Stomach (tissue), 9 donors: Measurements from ENCODE around the gene RASSF5. TPM values are rescaled to one million over a fixed set of nuclear protein-coding genes. Genes with fewer than 3 reads are reported as not detected.

Experiments used
- DNase-seq, 2 donors: peaks; one replicate each; pipeline versions ENCODE4 v3.0.0 to v3.0.0-alpha.2; 2013 to 2019
- H3K27ac ChIP-seq, 5 donors: fragments of 200-600 bp in 4 of 5; sonication (generic) in 4 of 5; one replicate each; pipeline ENCODE4 v1.5.1; 2013 to 2019; ENCODE audit warnings: mild to moderate bottlenecking in 1 of 5, moderate library complexity in 1 of 5
- H3K27me3 ChIP-seq, 3 donors: fragments of 200-600 bp; sonication (generic); one replicate each; pipeline ENCODE4 v1.5.1; 2017 to 2019; ENCODE audit warnings: mixed run types in 1 of 3
- H3K36me3 ChIP-seq, 4 donors: fragments of 200-600 bp; sonication (generic); 1 replicate in 3 of 4; 2 replicates in 1 of 4; pipeline ENCODE4 v1.5.1; 2016 to 2019
- H3K4me1 ChIP-seq, 4 donors: fragments of 200-600 bp; sonication (generic); one replicate each; pipeline ENCODE4 v1.5.1; 2016 to 2019
- H3K4me3 ChIP-seq, 4 donors: fragments of 200-600 bp; sonication (generic) in 3 of 4; one replicate each; pipeline ENCODE4 v1.5.1; 2016 to 2019; ENCODE audit warnings: mild to moderate bottlenecking in 1 of 4
- H3K9me3 ChIP-seq, 4 donors: fragments of 200-600 bp; sonication (generic); one replicate each; pipeline ENCODE4 v1.5.1; 2016 to 2019
- EP300 ChIP-seq: sonication (generic); formaldehyde crosslinking; IDR thresholded peaks from one replicate; pipeline ENCODE4 v1.6.1; 2017; ENCODE audit warnings: antibody characterized with exemption
- POLR2A ChIP-seq, 4 donors: fragments of 450-650 bp; IDR thresholded peaks; one replicate each; pipeline ENCODE4 v1.6.1; 2016; ENCODE audit warnings: antibody characterized with exemption in 4 of 4, control low read depth in 2 of 4, mild to moderate bottlenecking in 1 of 4, moderate library complexity in 1 of 4
- POLR2AphosphoS5 ChIP-seq, 3 donors: sonication (generic); formaldehyde crosslinking; IDR thresholded peaks; one replicate each; pipeline ENCODE4 v1.6.1; 2016; ENCODE audit warnings: antibody characterized with exemption in 3 of 3
- WGBS, 5 donors: extraction: QIAGEN DNeasy Blood & Tissue Kit in 3 of 5; methylation state at CpG; one replicate each; pipeline versions ENCODE4 v1.1.5 to v1.1.7; 2013 to 2018; 5-methylcytosine and 5-hydroxymethylcytosine counted together
- intact Hi-C: fragments of 100-400 bp; cut with DNase I; formaldehyde crosslinking; loops from one replicate; pipeline ENCODE4 v1.15.1; 2023; ENCODE audit warnings: low total_unique reads
- polyA plus RNA-seq, 3 donors: library from polyadenylated mRNA; stranded (reverse); fragments of 200-250 nt; gene quantifications; one replicate each; pipeline ENCODE4 v1.2.3, GENCODE V29; 2013
- total RNA-seq, 5 donors: library from RNA; depleted of rRNA; stranded (reverse); fragments of >200 nt; gene quantifications; one replicate each; pipeline versions ENCODE4 v1.1.0 to v1.2.3, GENCODE V29; 2014 to 2016
- TF ChIP-seq, protein P1 (sequence below), 7 experiments: fragments of 450-650 bp in 4 of 7; fragments of 200-600 bp in 3 of 7; sonication (generic) in 3 of 7; IDR thresholded peaks; one replicate each; pipeline ENCODE4 v1.5.1; 2016 to 2019; ENCODE audit warnings: antibody characterized with exemption in 7 of 7, control low read depth in 2 of 7, mild to moderate bottlenecking in 1 of 7
- donor health status: healthy with polysubstance abuse.
- donor health status: Bipolar disorder and iron deficiency.
- donor health status: healthy.

The RASSF5 gene
- total and polyA plus RNA-seq, 8 donors: 2.2 to 44.5 (median 7.5) TPM

DNA sequence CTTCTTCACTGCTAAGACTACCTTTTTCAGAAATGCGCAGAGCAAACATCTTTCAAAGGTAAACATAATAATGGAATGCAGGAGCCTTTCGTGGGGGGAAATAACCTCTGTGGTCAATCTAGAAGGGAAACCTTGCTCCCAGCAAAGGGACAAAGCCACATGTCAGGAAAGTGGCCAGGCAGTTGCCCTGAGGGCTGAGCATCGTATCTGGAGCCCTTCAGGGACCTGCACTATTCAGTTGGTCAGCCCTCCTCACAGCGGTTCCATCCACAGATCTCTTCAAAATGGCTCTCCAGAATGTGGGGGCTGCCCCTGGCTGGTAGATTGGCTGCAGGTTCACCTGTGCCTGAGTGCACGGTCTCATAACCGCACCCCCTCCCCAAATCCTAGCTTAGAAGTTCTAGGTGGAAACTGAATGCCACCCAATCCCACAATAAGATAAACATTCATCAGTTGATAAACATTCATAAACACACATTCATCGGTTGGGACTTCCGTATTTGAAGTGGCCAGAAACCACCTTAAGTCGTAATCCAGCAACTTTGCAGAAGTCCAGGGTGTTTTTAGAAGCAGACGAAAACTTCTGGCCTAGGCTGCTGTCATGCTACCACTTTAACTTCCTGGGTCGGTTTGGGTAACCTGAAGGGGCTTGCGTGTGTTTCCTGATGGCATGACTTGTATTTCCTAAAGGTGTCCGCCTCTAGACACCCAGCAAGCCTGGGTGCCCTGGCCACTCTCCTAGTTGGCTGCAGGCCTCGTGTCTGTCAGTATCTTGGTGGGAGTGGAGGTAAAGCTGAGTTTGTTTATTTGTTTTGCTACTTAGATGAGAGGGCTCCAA lies 50.5 kb downstream of the RASSF5 start:
- intact Hi-C loops: no loop called here
- peaks cover 0 to 4% (median 2%) of the 10 kb centered on the region in 4 donors for H3K36me3 ChIP-seq
- H3K9me3 ChIP-seq: no peaks in the 10 kb centered on the region
- H3K27ac ChIP-seq: peak overlapping the region; percentile 71 to 94 (median 85)
- peaks cover 58 to 85% (median 72%) of the 10 kb centered on the region in 4 donors for H3K4me1 ChIP-seq
- H3K4me3 ChIP-seq: peak overlapping the region; percentile 60 to 70 (median 60)
- DNase-seq: peak; percentile 28 to 48
- H3K27me3 ChIP-seq: no peaks in the 10 kb centered on the region
- TF ChIP-seq EP300 (no peak), POLR2AphosphoS5 (IDR thresholded peaks at IDR 0.05) (no peak), POLR2A (IDR thresholded peaks at IDR 0.05) (no peak)
- TF ChIP-seq, protein P1, sequence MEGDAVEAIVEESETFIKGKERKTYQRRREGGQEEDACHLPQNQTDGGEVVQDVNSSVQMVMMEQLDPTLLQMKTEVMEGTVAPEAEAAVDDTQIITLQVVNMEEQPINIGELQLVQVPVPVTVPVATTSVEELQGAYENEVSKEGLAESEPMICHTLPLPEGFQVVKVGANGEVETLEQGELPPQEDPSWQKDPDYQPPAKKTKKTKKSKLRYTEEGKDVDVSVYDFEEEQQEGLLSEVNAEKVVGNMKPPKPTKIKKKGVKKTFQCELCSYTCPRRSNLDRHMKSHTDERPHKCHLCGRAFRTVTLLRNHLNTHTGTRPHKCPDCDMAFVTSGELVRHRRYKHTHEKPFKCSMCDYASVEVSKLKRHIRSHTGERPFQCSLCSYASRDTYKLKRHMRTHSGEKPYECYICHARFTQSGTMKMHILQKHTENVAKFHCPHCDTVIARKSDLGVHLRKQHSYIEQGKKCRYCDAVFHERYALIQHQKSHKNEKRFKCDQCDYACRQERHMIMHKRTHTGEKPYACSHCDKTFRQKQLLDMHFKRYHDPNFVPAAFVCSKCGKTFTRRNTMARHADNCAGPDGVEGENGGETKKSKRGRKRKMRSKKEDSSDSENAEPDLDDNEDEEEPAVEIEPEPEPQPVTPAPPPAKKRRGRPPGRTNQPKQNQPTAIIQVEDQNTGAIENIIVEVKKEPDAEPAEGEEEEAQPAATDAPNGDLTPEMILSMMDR (IDR thresholded peaks at IDR 0.05): no peak
- WGBS, 5 donors: 18 to 44% (median 23%) methylated on average over 12 to 14 of the region's 14 CpGs

DNA sequence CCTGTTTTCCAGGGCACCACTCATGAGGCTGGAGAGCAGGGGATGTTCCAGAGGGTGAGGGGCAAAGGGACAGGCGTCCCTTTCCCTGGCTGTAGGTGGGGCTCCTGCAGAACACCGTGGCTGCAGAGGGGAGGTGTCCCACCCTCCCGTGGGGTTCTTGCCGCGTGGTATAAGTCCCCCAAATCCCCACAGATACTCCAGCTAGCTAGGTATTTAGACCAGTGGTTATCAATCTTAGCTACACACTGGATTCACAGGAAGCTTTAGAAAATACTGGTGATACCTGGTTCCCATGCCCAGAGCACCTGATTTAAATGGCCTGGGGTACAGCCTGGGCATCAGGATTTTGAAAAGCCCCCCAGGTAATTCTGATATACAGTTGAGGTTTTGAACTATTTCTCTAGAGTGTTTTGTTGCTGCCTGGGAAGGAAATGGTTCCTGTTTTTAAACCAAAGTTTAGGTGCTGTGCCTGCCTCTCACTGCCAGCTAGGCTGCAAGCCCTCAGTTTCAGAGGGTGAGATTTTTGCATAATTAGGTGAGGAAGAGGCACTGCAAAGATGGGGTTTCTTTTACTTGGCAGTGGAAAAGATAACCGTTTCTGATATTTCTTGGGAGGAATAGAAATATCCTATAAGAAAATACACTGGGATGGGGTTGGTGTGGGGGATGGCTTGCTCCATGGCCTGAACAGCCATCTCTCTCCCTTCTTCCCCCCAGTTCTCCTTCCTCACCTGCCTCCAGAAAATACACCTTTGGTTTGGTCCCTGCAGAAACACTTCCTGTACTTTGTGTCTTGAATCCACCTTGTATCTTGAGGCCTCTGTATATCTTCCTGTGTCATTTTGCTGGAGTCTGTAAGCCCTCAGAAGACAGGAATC lies 51.7 kb downstream of the RASSF5 start:
- DNase-seq: no peak
- no peaks in the 10 kb centered on the region for H3K9me3 ChIP-seq
- peaks cover 1 to 7% (median 4%) of the 10 kb centered on the region in 4 donors for H3K36me3 ChIP-seq
- H3K4me3 ChIP-seq: peak overlapping the region; percentile 7 to 70 (median 60)
- WGBS, 5 donors: 36 to 64% (median 50%) methylated on average over 6 of the region's 6 CpGs
- intact Hi-C loops: no loop called here
- no peak for TF ChIP-seq POLR2AphosphoS5 (IDR thresholded peaks at IDR 0.05)
- TF ChIP-seq, protein P1 (IDR thresholded peaks at IDR 0.05): no peak
- no peak for TF ChIP-seq POLR2A (IDR thresholded peaks at IDR 0.05)
- no peak for TF ChIP-seq EP300
- H3K27me3 ChIP-seq: no peaks in the 10 kb centered on the region
- H3K4me1 ChIP-seq: peaks cover 67 to 97% (median 73%) of the 10 kb centered on the region in 4 donors
- H3K27ac ChIP-seq: peak overlapping the region; percentile 55 to 94 (median 85)

DNA sequence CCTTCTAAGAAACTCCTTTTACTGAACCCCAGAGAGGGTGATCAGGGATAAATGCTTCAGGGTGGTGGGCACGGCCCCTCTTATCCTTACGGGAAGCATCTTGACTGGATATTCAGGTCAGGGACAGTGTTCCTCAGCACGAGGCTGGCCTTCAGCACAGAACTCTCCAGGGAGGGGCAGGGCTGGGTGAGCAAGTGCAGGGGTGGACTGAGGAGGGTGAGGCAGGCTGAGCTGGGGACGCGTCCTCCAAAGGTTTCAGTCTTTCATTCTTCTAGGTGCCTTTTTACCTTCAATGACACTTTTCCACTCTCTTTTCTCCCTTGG lies 52.3 kb downstream of the RASSF5 start:
- peak overlapping the region; percentile 7 to 70 (median 60) for H3K4me3 ChIP-seq
- peaks cover 67 to 100% (median 70%) of the 10 kb centered on the region in 4 donors for H3K4me1 ChIP-seq
- no peaks in the 10 kb centered on the region for H3K9me3 ChIP-seq
- peak in 1 of 2 donors; percentile 37 for DNase-seq
- no peaks in the 10 kb centered on the region for H3K27me3 ChIP-seq
- intact Hi-C loops: no loop called here
- TF ChIP-seq, protein P1 (IDR thresholded peaks at IDR 0.05): no peak
- no peak for TF ChIP-seq EP300
- TF ChIP-seq POLR2A (IDR thresholded peaks at IDR 0.05): no peak
- no peak for TF ChIP-seq POLR2AphosphoS5 (IDR thresholded peaks at IDR 0.05)
- H3K36me3 ChIP-seq: peaks cover 3 to 10% (median 6%) of the 10 kb centered on the region in 4 donors
- peak overlapping the region; percentile 41 to 94 (median 85) for H3K27ac ChIP-seq
- WGBS, 5 donors: 42 to 73% (median 55%) methylated on average over 5 of the region's 5 CpGs
